Glutamatergic neuron (in vitro differentiated cells): Measurements from ENCODE around the gene ZNF23. TPM values are rescaled to one million over a fixed set of nuclear protein-coding genes. Genes with fewer than 3 reads are reported as not detected.

Experiments
- DNase-seq: peaks from one replicate; pipeline ENCODE4 v3.0.0; 2022
- H3K27ac Mint-ChIP-seq: one replicate; pipeline ENCODE4 v1.8.0; 2020; ENCODE audit warnings: mild to moderate bottlenecking, mixed read lengths, inconsistent platforms; ENCODE audit not compliant: unreplicated experiment
- H3K27me3 Mint-ChIP-seq: one replicate; pipeline ENCODE4 v1.8.0; 2020; ENCODE audit warnings: mild to moderate bottlenecking, moderate library complexity, mixed read lengths, inconsistent platforms; ENCODE audit not compliant: unreplicated experiment
- H3K36me3 Mint-ChIP-seq: one replicate; pipeline ENCODE4 v1.8.0; 2020; ENCODE audit warnings: mild to moderate bottlenecking, mixed read lengths, inconsistent platforms; ENCODE audit not compliant: unreplicated experiment
- H3K4me1 Mint-ChIP-seq: one replicate; pipeline ENCODE4 v1.8.0; 2020; ENCODE audit warnings: mild to moderate bottlenecking, low read depth, mixed read lengths, inconsistent platforms; ENCODE audit not compliant: unreplicated experiment
- H3K4me3 Mint-ChIP-seq: one replicate; pipeline ENCODE4 v1.8.0; 2020; ENCODE audit warnings: mild to moderate bottlenecking, mixed read lengths, inconsistent platforms; ENCODE audit not compliant: unreplicated experiment
- H3K9me3 Mint-ChIP-seq: one replicate; pipeline ENCODE4 v1.8.0; 2020; ENCODE audit warnings: mild to moderate bottlenecking, moderate library complexity, mixed read lengths, inconsistent platforms; ENCODE audit not compliant: unreplicated experiment
- CTCF ChIP-seq: fragments of 200-600 bp; sonication (generic); IDR thresholded peaks from one replicate; pipeline ENCODE4 v1.5.0; 2021; ENCODE audit not compliant: partially characterized antibody, unreplicated experiment
- total RNA-seq: library from RNA; stranded (reverse); fragmentation: NEBNext Ultra II Directional; extraction: Animal tissue kit (Norgen Biotek cat#: 25700); gene quantifications from one replicate; pipeline ENCODE4 v1.2.1, GENCODE V29; 2021; ENCODE audit not compliant: unreplicated experiment

The ZNF23 gene
- total RNA-seq, 1 donor from 2014 or later, result 17.3 TPM

GRCh38 chr16:71460236-71460635 lies 1.8 kb downstream of the ZNF23 start:
- H3K27me3 Mint-ChIP-seq, result peaks cover 2% of the 10 kb centered on the region
- H3K27ac Mint-ChIP-seq, result no peak overlapping the region
- peaks cover 6% of the 10 kb centered on the region for H3K36me3 Mint-ChIP-seq
- H3K4me1 Mint-ChIP-seq, result no peaks in the 10 kb centered on the region
- no peak for DNase-seq
- no peak for TF ChIP-seq CTCF
- H3K9me3 Mint-ChIP-seq, result no peaks in the 10 kb centered on the region
- H3K4me3 Mint-ChIP-seq, result peak overlapping the region; percentile 7

- Mint-ChIP-seq H3K4me1 (no peaks in the 10 kb centered on the region), H3K4me3 (no peak overlapping the region), H3K36me3 (peaks cover 14% of the 10 kb centered on the region), H3K9me3 (peaks cover 2% of the 10 kb centered on the region), H3K27me3 (peaks cover 2% of the 10 kb centered on the region), H3K27ac (no peak overlapping the region)
- no peak for DNase-seq
- TF ChIP-seq CTCF, result no peak
These were observed 2.5 kb downstream of the ZNF23 start for GRCh38 chr16:71459510-71459909.

- no peaks in the 10 kb centered on the region for H3K4me1 Mint-ChIP-seq
- H3K27ac Mint-ChIP-seq, result no peak overlapping the region
- H3K4me3 Mint-ChIP-seq, result no peak overlapping the region
- TF ChIP-seq CTCF, result no peak
- peaks cover 33% of the 10 kb centered on the region for H3K36me3 Mint-ChIP-seq
- H3K9me3 Mint-ChIP-seq, result peaks cover 6% of the 10 kb centered on the region
- peaks cover 4% of the 10 kb centered on the region for H3K27me3 Mint-ChIP-seq
- no peak for DNase-seq
These were observed 5.2 kb downstream of the ZNF23 start for GRCh38 chr16:71456801-71457200.

GRCh38 chr16:71453036-71453435 lies 9.0 kb downstream of the ZNF23 start:
- peaks cover 68% of the 10 kb centered on the region for H3K36me3 Mint-ChIP-seq
- H3K4me3 Mint-ChIP-seq, result no peak overlapping the region
- no peak for DNase-seq
- H3K4me1 Mint-ChIP-seq, result no peaks in the 10 kb centered on the region
- H3K27me3 Mint-ChIP-seq, result peaks cover 7% of the 10 kb centered on the region
- H3K27ac Mint-ChIP-seq, result no peak overlapping the region
- H3K9me3 Mint-ChIP-seq, result peaks cover 14% of the 10 kb centered on the region
- no peak for TF ChIP-seq CTCF

GRCh38 chr16:71449020-71449419 lies 13.0 kb downstream of the ZNF23 start:
- H3K4me1 Mint-ChIP-seq, result no peaks in the 10 kb centered on the region
- no peak overlapping the region for H3K4me3 Mint-ChIP-seq
- H3K9me3 Mint-ChIP-seq, result peaks cover 18% of the 10 kb centered on the region
- H3K27ac Mint-ChIP-seq, result no peak overlapping the region
- H3K27me3 Mint-ChIP-seq, result peaks cover 12% of the 10 kb centered on the region
- TF ChIP-seq CTCF, result no peak
- H3K36me3 Mint-ChIP-seq, result peaks cover 70% of the 10 kb centered on the region
- DNase-seq, result no peak
